H1 (cell line): ENCODE data around the gene FMNL2. TPM values are rescaled to one million over a fixed set of nuclear protein-coding genes. Genes with fewer than 3 reads are reported as not detected.

Experiments
- CTCF ChIA-PET: fragments of 300-600 bp; sonication (Branson Sonifier 250); formaldehyde crosslinking; loops from one replicate; lab custom pipeline; 2021; ENCODE audit not compliant: partially characterized antibody; lab: Charles Lee
- POLR2A ChIA-PET: fragments of 300-600 bp; sonication (Branson Sonifier 250); formaldehyde crosslinking; loops from one replicate; lab custom pipeline; 2021; ENCODE audit warnings: inconsistent platforms; ENCODE audit not compliant: partially characterized antibody; lab: Charles Lee
- DNase-seq, 2 experiments: peaks; one replicate each; pipeline versions ENCODE4 v3.0.0 to v3.0.0-alpha.2; 2010 to 2022; ENCODE audit warnings: low spot score in 2 of 2, low read depth in 1 of 2, mixed read lengths in 1 of 2
- FAIRE-seq: peaks from 2 replicates; lab custom pipeline; 2011; peaks lifted over from hg19 to GRCh38; lab: Jason Lieb, UNC
- H2AFZ ChIP-seq: 2 replicates; pipeline ENCODE4 v1.8.1; 2012; ENCODE audit warnings: low read length, inconsistent platforms
- H2AK5ac ChIP-seq: 2 replicates; pipeline ENCODE4 v1.6.1; 2013; ENCODE audit warnings: low read depth, low read length
- H2BK120ac ChIP-seq: replicated peaks from 2 replicates; pipeline ENCODE3; 2013; ENCODE audit warnings: low read depth, low read length, inconsistent platforms
- H2BK12ac ChIP-seq: 2 replicates; pipeline ENCODE4 v1.6.1; 2013; ENCODE audit warnings: low read depth, low read length
- H2BK15ac ChIP-seq: 2 replicates; pipeline ENCODE4 v1.6.1; 2013; ENCODE audit warnings: low read length
- H2BK20ac ChIP-seq: 2 replicates; pipeline ENCODE4 v1.6.1; 2013; ENCODE audit warnings: low read length
- H2BK5ac ChIP-seq: 2 replicates; pipeline ENCODE4 v1.6.1; 2013; ENCODE audit warnings: low read depth, low read length
- H3K14ac ChIP-seq: 2 replicates; pipeline ENCODE4 v1.6.1; 2013; ENCODE audit warnings: inconsistent platforms; ENCODE audit not compliant: insufficient read length
- H3K18ac ChIP-seq: 2 replicates; pipeline ENCODE4 v1.6.1; 2013; ENCODE audit warnings: low read length; ENCODE audit errors: extremely low read depth
- H3K23ac ChIP-seq: 2 replicates; pipeline ENCODE4 v1.6.1; 2013; ENCODE audit warnings: inconsistent platforms; ENCODE audit not compliant: insufficient read length
- H3K23me2 ChIP-seq: 2 replicates; pipeline ENCODE4 v1.6.1; 2013; ENCODE audit warnings: low read depth, low read length
- H3K27ac ChIP-seq: 2 replicates; pipeline ENCODE4 v1.6.1; 2011; ENCODE audit warnings: low read depth, low read length, inconsistent platforms
- H3K27me3 ChIP-seq, 4 experiments: replicated peaks in 1 of 4; 1 replicate in 1 of 4; 2 replicates in 3 of 4; pipeline versions ENCODE4 v1.6.1 to v1.8.1; 2011 to 2013; ENCODE audit warnings: low read length in 3 of 4, mild to moderate bottlenecking in 3 of 4, inconsistent platforms in 2 of 4, mixed read lengths in 2 of 4, moderate library complexity in 1 of 4; ENCODE audit not compliant: control insufficient read depth in 3 of 4, insufficient read depth in 3 of 4; ENCODE audit errors: extremely low read depth in 1 of 4
- H3K36me3 ChIP-seq, 4 experiments: 2 replicates each; pipeline versions ENCODE4 v1.6.1 to v1.8.1; 2011 to 2013; ENCODE audit warnings: mild to moderate bottlenecking in 4 of 4, low read length in 3 of 4, moderate library complexity in 2 of 4, control low read depth in 1 of 4, inconsistent platforms in 1 of 4; ENCODE audit not compliant: insufficient read depth in 4 of 4, control insufficient read depth in 2 of 4
- H3K4ac ChIP-seq: replicated peaks from 2 replicates; pipeline ENCODE3; 2013; ENCODE audit warnings: low read length, low read depth, mixed read lengths, inconsistent platforms; ENCODE audit not compliant: insufficient read length
- H3K4me1 ChIP-seq, 4 experiments: replicated peaks in 1 of 4; 1 replicate in 1 of 4; 2 replicates in 3 of 4; pipeline versions ENCODE4 v1.6.1 to v1.8.1; 2011 to 2013; ENCODE audit warnings: low read length in 3 of 4, inconsistent platforms in 2 of 4, mixed read lengths in 1 of 4; ENCODE audit not compliant: insufficient read depth in 4 of 4, control insufficient read depth in 3 of 4
- H3K4me2 ChIP-seq, 2 experiments: 2 replicates each; pipeline versions ENCODE4 v1.6.1 to v1.8.1; 2011 to 2013; ENCODE audit warnings: low read depth in 2 of 2, low read length in 2 of 2, control low read depth in 1 of 2, inconsistent platforms in 1 of 2, mild to moderate bottlenecking in 1 of 2; ENCODE audit not compliant: insufficient read depth in 1 of 2
- H3K4me3 ChIP-seq, 4 experiments: fragments of 200-600, 300-600 bp in 1 of 4; sonication (generic), shearing (Covaris generic), sonication (Bioruptor Twin) in 1 of 4; 2 replicates each; pipeline versions ENCODE4 v1.5.1 to v1.8.1; 2011 to 2016; ENCODE audit warnings: low read length in 4 of 4, low read depth in 3 of 4, control low read depth in 2 of 4, inconsistent platforms in 2 of 4, mild to moderate bottlenecking in 2 of 4, mixed read lengths in 1 of 4, moderate library complexity in 1 of 4; ENCODE audit not compliant: insufficient read depth in 2 of 4; ENCODE audit errors: extremely low read depth in 1 of 4
- H3K56ac ChIP-seq: replicated peaks from 2 replicates; pipeline ENCODE3; 2013; ENCODE audit warnings: low read depth, mild to moderate bottlenecking, mixed read lengths, low read length, inconsistent platforms; ENCODE audit not compliant: insufficient read length
- H3K79me1 ChIP-seq: 2 replicates; pipeline ENCODE4 v1.6.1; 2013; ENCODE audit warnings: low read depth, low read length, control low read depth
- H3K79me2 ChIP-seq, 2 experiments: 2 replicates each; pipeline versions ENCODE4 v1.6.1 to v1.8.1; 2012 to 2013; ENCODE audit warnings: low read length in 2 of 2, mild to moderate bottlenecking in 2 of 2, inconsistent platforms in 1 of 2; ENCODE audit not compliant: insufficient read depth in 2 of 2, control insufficient read depth in 1 of 2
- H3K9ac ChIP-seq, 4 experiments: replicated peaks in 1 of 4; 1 replicate in 1 of 4; 2 replicates in 3 of 4; pipeline versions ENCODE4 v1.6.1 to v1.8.1; 2011 to 2013; ENCODE audit warnings: low read depth in 3 of 4, low read length in 3 of 4, control low read depth in 2 of 4, mild to moderate bottlenecking in 2 of 4, moderate library complexity in 2 of 4, inconsistent platforms in 1 of 4; ENCODE audit errors: extremely low read depth in 1 of 4
- H3K9me3 ChIP-seq, 2 experiments: 2 replicates each; pipeline versions ENCODE4 v1.6.1 to v1.8.1; 2012 to 2013; ENCODE audit warnings: mild to moderate bottlenecking in 2 of 2, moderate library complexity in 2 of 2, control low read depth in 1 of 2, inconsistent platforms in 1 of 2, low read depth in 1 of 2, low read length in 1 of 2, mixed read lengths in 1 of 2; ENCODE audit not compliant: insufficient read depth in 2 of 2
- H4K20me1 ChIP-seq, 2 experiments: replicated peaks in 1 of 2; 2 replicates each; pipeline versions ENCODE3 to v1.8.1; 2011 to 2013; ENCODE audit warnings: inconsistent platforms in 2 of 2, low read length in 2 of 2, mild to moderate bottlenecking in 1 of 2; ENCODE audit not compliant: insufficient read depth in 2 of 2, control insufficient read depth in 1 of 2
- H4K5ac ChIP-seq: 2 replicates; pipeline ENCODE4 v1.6.1; 2013; ENCODE audit warnings: low read length, low read depth, mixed read lengths, inconsistent platforms; ENCODE audit not compliant: insufficient read length
- H4K8ac ChIP-seq: 2 replicates; pipeline ENCODE4 v1.8.0; 2013; ENCODE audit warnings: mild to moderate bottlenecking, moderate library complexity, low read length, inconsistent platforms; ENCODE audit not compliant: insufficient read depth; ENCODE audit errors: extremely low read depth
- H4K91ac ChIP-seq: replicated peaks from 2 replicates; pipeline ENCODE3; 2013; ENCODE audit warnings: low read length, mixed read lengths, inconsistent platforms; ENCODE audit not compliant: insufficient read length
- BCL11A ChIP-seq, 2 experiments: IDR thresholded peaks; one replicate each; pipeline ENCODE4 v1.6.1; 2011; ENCODE audit warnings: low read depth in 2 of 2, low read length in 2 of 2, mild to moderate bottlenecking in 2 of 2
- CREB1 ChIP-seq: IDR thresholded peaks from 2 replicates; pipeline ENCODE4 v1.6.1; 2012; ENCODE audit warnings: inconsistent platforms
- EGR1 ChIP-seq: IDR thresholded peaks from 2 replicates; pipeline ENCODE4 v1.6.1; 2011; ENCODE audit warnings: low read depth, low read length, borderline replicate concordance
- EZH2 ChIP-seq: fragments of 200-600 bp; sonication (generic); IDR thresholded peaks from 2 replicates; pipeline ENCODE4 v1.7.1; 2012; ENCODE audit warnings: low read depth, mild to moderate bottlenecking, moderate library complexity, low read length, inconsistent platforms; ENCODE audit not compliant: severe bottlenecking
- GABPA ChIP-seq: IDR thresholded peaks from 2 replicates; pipeline ENCODE4 v1.6.1; 2011; ENCODE audit warnings: mild to moderate bottlenecking, low read length, moderate library complexity, borderline replicate concordance; ENCODE audit not compliant: insufficient read depth
- JUN ChIP-seq: IDR thresholded peaks from 2 replicates; pipeline ENCODE4 v1.6.1; 2011; ENCODE audit warnings: low read depth, mild to moderate bottlenecking, improper control_type of control experiment, low read length
- POLR2A ChIP-seq, 2 experiments: IDR thresholded peaks; 1 replicate in 1 of 2; 2 replicates in 1 of 2; pipeline ENCODE4 v1.6.1; 2011; ENCODE audit warnings: low read depth in 2 of 2, low read length in 2 of 2, mild to moderate bottlenecking in 2 of 2; ENCODE audit errors: control extremely low read depth in 1 of 2
- SIRT6 ChIP-seq: IDR thresholded peaks from one replicate; pipeline ENCODE4 v1.7.1; 2012; ENCODE audit warnings: low read length, inconsistent platforms
- SP1 ChIP-seq: IDR thresholded peaks from 2 replicates; pipeline ENCODE4 v1.6.1; 2011; ENCODE audit warnings: low read depth, low read length
- SP2 ChIP-seq: IDR thresholded peaks from 2 replicates; pipeline ENCODE4 v1.6.1; 2012; ENCODE audit warnings: mild to moderate bottlenecking, low read length, inconsistent platforms
- SP4 ChIP-seq: IDR thresholded peaks from 2 replicates; pipeline ENCODE4 v1.6.1; 2012; ENCODE audit warnings: low read length, inconsistent platforms
- SUZ12 ChIP-seq: fragments of 200-600 bp; sonication (generic); IDR thresholded peaks from 2 replicates; pipeline ENCODE4 v1.6.1; 2012; ENCODE audit warnings: mild to moderate bottlenecking, inconsistent platforms, low read length, moderate library complexity, mixed read lengths
- TEAD4 ChIP-seq: IDR thresholded peaks from 2 replicates; pipeline ENCODE4 v1.6.1; 2012; ENCODE audit warnings: low read depth, low read length, inconsistent platforms, mixed read lengths
- YY1 ChIP-seq: IDR thresholded peaks from 2 replicates; pipeline ENCODE4 v1.6.1; 2011; ENCODE audit warnings: low read depth, mild to moderate bottlenecking, low read length
- ZNF274 ChIP-seq: IDR thresholded peaks from 2 replicates; pipeline ENCODE4 v1.7.0; 2012; ENCODE audit warnings: low read length, borderline replicate concordance; ENCODE audit errors: extremely low read depth
- WGBS, 2 experiments: shearing (Covaris generic) in 1 of 2; methylation state at CpG; one replicate each; pipeline versions ENCODE4 v1.1.6 to v1.1.7; 2013 to 2015; ENCODE audit warnings: low lambda C conversion rate in 2 of 2, mixed read lengths in 2 of 2, inconsistent platforms in 1 of 2, low coverage in 1 of 2, missing lambda C conversion rate in 1 of 2; ENCODE audit not compliant: insufficient replicate concordance in 2 of 2, insufficient coverage in 1 of 2, insufficient read length in 1 of 2; ENCODE audit errors: extremely low coverage in 1 of 2, missing lambda C conversion rate in 1 of 2; 5-methylcytosine and 5-hydroxymethylcytosine counted together
- polyA plus RNA-seq, 7 experiments: library from polyadenylated mRNA; depleted of rRNA in 3 of 7; stranded (reverse) in 5 of 7; unstranded in 2 of 7; fragments of >200 nt in 5 of 7; fragments of 200-250 nt in 2 of 7; gene quantifications; 1 replicate in 5 of 7; 2 replicates in 1 of 7; 4 replicates in 1 of 7; pipeline versions ENCODE4 v1.2.1 to v1.2.3, GENCODE V29; 2011 to 2013; ENCODE audit warnings: missing spikeins in 2 of 7, mixed read lengths in 2 of 7
- total RNA-seq: library from RNA; stranded (reverse); fragmentation: NEBNext Ultra II Directional; extraction: Animal tissue kit (Norgen Biotek cat#: 25700); gene quantifications from 2 replicates; pipeline ENCODE4 v1.2.1, GENCODE V29; 2021

FMNL2 gene
- total and polyA plus RNA-seq, 2 of the 8 experiments (the other 6 are each of a cell fraction or from before 2014, with no cell fraction given), result 15.5 to 45.1 TPM

GRCh38 chr2:152443771-152444170 is 108.8 kb downstream of the FMNL2 start:
- Histone ChIP-seq H2BK5ac (no peak overlapping the region), H3K23me2 (peaks cover 1% of the 10 kb centered on the region; the same call in 1 of the 2 replicates), H3K14ac (no peak overlapping the region), H3K4me2 (no peak overlapping the region), H2AK5ac (no peak overlapping the region), H3K9me3 (no peaks in the 10 kb centered on the region), H2BK15ac (no peak overlapping the region), H3K27ac (no peak overlapping the region), H3K56ac (no peak overlapping the region), H2BK120ac (no peak overlapping the region), H3K23ac (no peak overlapping the region), H3K4me3 (no peak overlapping the region), H2AFZ (no peak overlapping the region), H2BK12ac (no peak overlapping the region), H4K20me1 (peaks cover 1 to 6% of the 10 kb centered on the region in 2 experiments), H3K79me1 (peaks cover 10% of the 10 kb centered on the region), H3K36me3 (no peaks in the 10 kb centered on the region), H4K5ac (no peak overlapping the region), H3K4me1 (peaks cover 0 to 15% (median under 1%) of the 10 kb centered on the region in 4 experiments; a peak in 2 of 7 replicates), H3K79me2 (peaks cover 5 to 93% of the 10 kb centered on the region in 2 experiments), H4K91ac (no peak overlapping the region), H2BK20ac (no peak overlapping the region), H3K18ac (no peak overlapping the region), H3K9ac (no peak overlapping the region), H3K27me3 (no peaks in the 10 kb centered on the region), H3K4ac (no peak overlapping the region), H4K8ac (no peak overlapping the region)
- FAIRE-seq (no peak), DNase-seq (no peak)
- ChIA-PET CTCF (interaction anchor here (0.8 to 1.5 kb wide), 5 partner anchors 9 to 419 kb away, joined by 3 to 4 read pairs (median 3); partner anchors contain the start of gene FMNL2), POLR2A (no interaction called here)
- 89% methylated on average over 6 of the region's 6 CpGs; no CpG with 5 or more reads in 1 of the 2 experiments for WGBS, 2 experiments
- TF ChIP-seq CREB1 (no peak), GABPA (no peak), BCL11A (IDR thresholded peaks at IDR 0.05; ENCODE audit: low read depth in 2 of 2, low read length in 2 of 2) (no peak), JUN (no peak), EZH2 (no peak), SP2 (no peak), SIRT6 (no peak), YY1 (no peak), TEAD4 (no peak), ZNF274 (no peak), SUZ12 (no peak), EGR1 (no peak), SP4 (no peak), SP1 (no peak), POLR2A (IDR thresholded peaks at IDR 0.05; ENCODE audit: control extremely low read depth in 1 of 2, low read depth in 2 of 2, low read length in 2 of 2) (no peak)
